Central memory CD8-positive, alpha-beta T cell (primary cell): ENCODE data around the gene ABTB2.

Experiments
- ATAC-seq: fragments of 150-1000 bp; cut with Tn5 transposase; replicated peaks from 2 replicates; pipeline ENCODE4 v1.10.0; 2022; ENCODE audit warnings: mild to moderate bottlenecking, moderate FRiP score, moderate number of reproducible peaks; ENCODE audit not compliant: poor library complexity, severe bottlenecking; ENCODE audit errors: extremely low read depth
- DNase-seq, 2 donors: peaks; one replicate each; pipeline ENCODE4 v3.0.0; 2021; ENCODE audit warnings: low spot score in 2 of 2
- H3K27ac Mint-ChIP-seq: one replicate; pipeline ENCODE4 v1.8.0; 2022; ENCODE audit warnings: low read depth, mild to moderate bottlenecking, moderate library complexity, mixed read lengths
- H3K27me3 Mint-ChIP-seq: one replicate; pipeline ENCODE4 v1.8.0; 2022; ENCODE audit warnings: mixed read lengths
- H3K36me3 Mint-ChIP-seq: one replicate; pipeline ENCODE4 v1.8.0; 2022; ENCODE audit warnings: mild to moderate bottlenecking, moderate library complexity, mixed read lengths; ENCODE audit not compliant: insufficient read depth
- H3K4me1 Mint-ChIP-seq: one replicate; pipeline ENCODE4 v1.8.0; 2022; ENCODE audit warnings: mixed read lengths
- H3K4me3 Mint-ChIP-seq: one replicate; pipeline ENCODE4 v1.8.0; 2022; ENCODE audit warnings: mild to moderate bottlenecking, moderate library complexity, mixed read lengths
- H3K9me3 Mint-ChIP-seq: one replicate; pipeline ENCODE4 v1.8.0; 2022; ENCODE audit warnings: mixed read lengths

The ABTB2 gene

GRCh38 chr11:34382532-34383276 lies 24.9 kb upstream of the ABTB2 start:
- Mint-ChIP-seq H3K27ac (no peak overlapping the region), H3K4me3 (no peak overlapping the region), H3K4me1 (no peaks in the 10 kb centered on the region), H3K36me3 (peaks cover 2% of the 10 kb centered on the region), H3K9me3 (no peaks in the 10 kb centered on the region), H3K27me3 (peaks cover 29% of the 10 kb centered on the region)
- DNase-seq (no peak), ATAC-seq (no peak)

DNA sequence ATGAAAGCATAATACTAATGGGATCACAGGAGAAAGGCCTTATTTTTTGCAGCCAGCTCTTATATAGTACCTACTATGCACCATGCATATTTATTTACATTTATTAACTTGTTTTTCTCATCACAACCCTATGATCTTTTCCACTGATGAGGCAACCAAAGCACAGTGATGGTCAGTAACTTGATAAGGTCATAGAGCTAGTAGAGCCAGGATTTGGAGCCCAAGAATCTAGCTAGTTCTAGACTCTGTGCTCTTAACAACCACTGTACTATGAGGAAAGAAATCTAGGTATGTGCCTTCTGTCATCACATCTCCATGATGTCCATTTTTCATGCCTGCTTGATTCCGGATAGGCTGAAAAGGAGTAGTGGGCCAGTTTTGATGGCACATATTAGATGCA lies 24.0 kb upstream of the ABTB2 start:
- H3K4me3 Mint-ChIP-seq, result no peak overlapping the region
- H3K27me3 Mint-ChIP-seq, result peaks cover 29% of the 10 kb centered on the region
- no peak for ATAC-seq
- DNase-seq, result no peak
- H3K9me3 Mint-ChIP-seq, result peaks cover 6% of the 10 kb centered on the region
- H3K36me3 Mint-ChIP-seq, result peaks cover 3% of the 10 kb centered on the region
- no peak overlapping the region for H3K27ac Mint-ChIP-seq
- H3K4me1 Mint-ChIP-seq, result no peaks in the 10 kb centered on the region

- ATAC-seq, result no peak
- no peak overlapping the region for H3K27ac Mint-ChIP-seq
- no peak overlapping the region for H3K4me3 Mint-ChIP-seq
- H3K27me3 Mint-ChIP-seq, result peaks cover 33% of the 10 kb centered on the region
- H3K36me3 Mint-ChIP-seq, result peaks cover 3% of the 10 kb centered on the region
- no peak for DNase-seq
- peaks cover 6% of the 10 kb centered on the region for H3K9me3 Mint-ChIP-seq
- H3K4me1 Mint-ChIP-seq, result no peaks in the 10 kb centered on the region
These were observed 22.9 kb upstream of the ABTB2 start for GRCh38 chr11:34380696-34381095.

- H3K9me3 Mint-ChIP-seq, result peaks cover 6% of the 10 kb centered on the region
- H3K27me3 Mint-ChIP-seq, result peaks cover 35% of the 10 kb centered on the region
- no peak for ATAC-seq
- H3K36me3 Mint-ChIP-seq, result peaks cover 3% of the 10 kb centered on the region
- no peak overlapping the region for H3K4me3 Mint-ChIP-seq
- DNase-seq, result no peak
- no peaks in the 10 kb centered on the region for H3K4me1 Mint-ChIP-seq
- H3K27ac Mint-ChIP-seq, result no peak overlapping the region
These were observed 21.7 kb upstream of the ABTB2 start for GRCh38 chr11:34379539-34379938.

GRCh38 chr11:34379079-34379478 lies 21.3 kb upstream of the ABTB2 start:
- ATAC-seq (no peak), DNase-seq (no peak)
- Mint-ChIP-seq H3K4me1 (no peaks in the 10 kb centered on the region), H3K4me3 (no peak overlapping the region), H3K27me3 (peaks cover 31% of the 10 kb centered on the region), H3K27ac (no peak overlapping the region), H3K9me3 (peaks cover 6% of the 10 kb centered on the region), H3K36me3 (peaks cover 3% of the 10 kb centered on the region)

DNA sequence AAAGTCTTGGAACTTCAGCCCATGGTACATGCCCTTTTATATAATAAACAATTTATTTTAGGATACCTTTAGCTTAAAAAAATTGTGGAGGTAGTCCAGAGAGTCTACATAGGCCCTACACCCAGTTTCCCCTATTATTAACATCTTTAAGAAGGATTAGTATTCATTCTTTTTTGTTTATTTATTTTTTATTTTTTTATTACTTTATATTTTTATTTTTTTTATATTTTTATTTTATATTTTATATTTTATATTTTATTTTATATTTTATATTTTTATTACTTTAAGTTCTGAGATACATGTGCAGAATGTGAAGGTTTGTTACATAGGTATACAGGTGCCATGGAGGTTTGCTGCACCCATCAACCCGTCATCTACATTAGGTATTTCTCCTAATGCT lies 15.9 kb upstream of the ABTB2 start:
- H3K27me3 Mint-ChIP-seq, result peaks cover 25% of the 10 kb centered on the region
- peaks cover 3% of the 10 kb centered on the region for H3K36me3 Mint-ChIP-seq
- peaks cover 6% of the 10 kb centered on the region for H3K9me3 Mint-ChIP-seq
- H3K4me3 Mint-ChIP-seq, result no peak overlapping the region
- DNase-seq (no peak), ATAC-seq (no peak)
- H3K4me1 Mint-ChIP-seq, result no peaks in the 10 kb centered on the region
- no peak overlapping the region for H3K27ac Mint-ChIP-seq

- Mint-ChIP-seq H3K4me3 (no peak overlapping the region), H3K9me3 (no peaks in the 10 kb centered on the region), H3K36me3 (peaks cover 1% of the 10 kb centered on the region), H3K4me1 (no peaks in the 10 kb centered on the region), H3K27me3 (peaks cover 71% of the 10 kb centered on the region), H3K27ac (no peak overlapping the region)
- DNase-seq (no peak), ATAC-seq (no peak)
These were observed 8.7 kb upstream of the ABTB2 start for GRCh38 chr11:34366522-34366921.

GRCh38 chr11:34364102-34364501 lies 6.3 kb upstream of the ABTB2 start:
- Mint-ChIP-seq H3K36me3 (peaks cover 2% of the 10 kb centered on the region), H3K9me3 (no peaks in the 10 kb centered on the region), H3K27ac (no peak overlapping the region), H3K27me3 (peaks cover 87% of the 10 kb centered on the region), H3K4me1 (peaks cover 3% of the 10 kb centered on the region), H3K4me3 (no peak overlapping the region)
- DNase-seq (no peak), ATAC-seq (no peak)

GRCh38 chr11:34363363-34364084 lies 5.7 kb upstream of the ABTB2 start:
- Mint-ChIP-seq H3K4me3 (no peak overlapping the region), H3K36me3 (peaks cover 6% of the 10 kb centered on the region), H3K4me1 (peaks cover 6% of the 10 kb centered on the region), H3K9me3 (no peaks in the 10 kb centered on the region), H3K27ac (no peak overlapping the region), H3K27me3 (peaks cover 82% of the 10 kb centered on the region)
- ATAC-seq, result no peak
- no peak for DNase-seq

- ATAC-seq (no peak), DNase-seq (no peak)
- Mint-ChIP-seq H3K4me1 (peaks cover 23% of the 10 kb centered on the region), H3K9me3 (no peaks in the 10 kb centered on the region), H3K27me3 (peaks cover 70% of the 10 kb centered on the region), H3K4me3 (no peak overlapping the region), H3K27ac (no peak overlapping the region), H3K36me3 (peaks cover 16% of the 10 kb centered on the region)
These were observed 2.2 kb upstream of the ABTB2 start for GRCh38 chr11:34360046-34360445.

- peaks cover 23% of the 10 kb centered on the region for H3K4me1 Mint-ChIP-seq
- H3K9me3 Mint-ChIP-seq, result no peaks in the 10 kb centered on the region
- H3K36me3 Mint-ChIP-seq, result peaks cover 15% of the 10 kb centered on the region
- ATAC-seq (no peak), DNase-seq (no peak)
- no peak overlapping the region for H3K27ac Mint-ChIP-seq
- H3K4me3 Mint-ChIP-seq, result peak overlapping the region; percentile 84
- H3K27me3 Mint-ChIP-seq, result peaks cover 70% of the 10 kb centered on the region
These were observed 1.7 kb upstream of the ABTB2 start for GRCh38 chr11:34359548-34359891.

GRCh38 chr11:34358728-34359547 lies 1.1 kb upstream of the ABTB2 start:
- no peaks in the 10 kb centered on the region for H3K9me3 Mint-ChIP-seq
- peaks cover 23% of the 10 kb centered on the region for H3K4me1 Mint-ChIP-seq
- DNase-seq (peak; percentile 54 to 61), ATAC-seq (peak; percentile 14)
- peaks cover 15% of the 10 kb centered on the region for H3K36me3 Mint-ChIP-seq
- peak overlapping the region; percentile 84 for H3K4me3 Mint-ChIP-seq
- peaks cover 70% of the 10 kb centered on the region for H3K27me3 Mint-ChIP-seq
- peak overlapping the region; percentile 50 for H3K27ac Mint-ChIP-seq
